ENCODE measurements around the gene TNS1. TPM values are rescaled to one million over a fixed set of nuclear protein-coding genes. Genes with fewer than 3 reads are reported as not detected.

Gene TNS1
- total RNA-seq, 1 experiment from 2014 or later, result 0.49 TPM

DNA sequence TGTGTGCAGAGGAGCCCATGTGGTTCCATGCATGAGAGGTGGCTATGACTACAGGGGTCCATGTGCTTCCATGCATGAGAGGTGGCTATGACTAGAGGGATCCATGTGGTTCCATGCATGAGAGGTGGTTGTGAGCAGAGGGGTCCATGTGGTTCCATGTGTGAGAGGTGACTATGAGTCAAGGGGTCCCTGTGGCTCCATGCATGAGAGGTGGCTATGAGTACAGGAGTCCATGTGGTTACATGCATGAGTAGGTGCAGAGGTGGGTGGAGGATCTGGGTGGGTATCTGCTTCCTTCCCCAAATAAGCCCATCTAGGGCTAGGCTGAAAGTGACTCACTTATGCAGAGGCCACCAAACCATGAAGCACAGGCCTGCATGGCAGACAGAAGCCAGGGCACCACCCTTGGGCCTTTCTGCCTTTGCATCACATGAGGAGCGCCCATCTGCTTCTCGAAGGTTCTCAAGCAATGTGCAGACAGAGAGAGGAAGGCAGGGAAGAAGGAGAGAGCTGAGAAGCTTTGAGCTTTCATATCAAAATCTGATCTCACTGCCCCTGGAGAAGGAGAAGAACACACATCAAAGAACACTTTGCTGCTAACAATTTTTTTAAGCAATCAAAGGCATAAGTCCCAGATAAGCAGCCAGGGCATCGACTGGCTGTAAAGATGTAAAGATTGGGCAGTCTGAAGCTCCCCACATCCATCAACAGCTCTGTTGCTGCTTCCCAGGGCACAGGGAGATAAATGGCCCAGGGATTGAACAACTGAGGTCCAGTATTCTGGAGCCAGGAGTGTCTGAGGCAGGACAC is 137.6 kb downstream of the TNS1 start:
- Histone ChIP-seq H3K27me3 (ENCODE audit: control insufficient read depth, insufficient read depth, low read length) (no peaks in the 10 kb centered on the region), H3K4me1 (ENCODE audit: control insufficient read depth, insufficient read depth, low read length) (no peaks in the 10 kb centered on the region), H3K27ac (ENCODE audit: low read length) (no peak overlapping the region), H3K9me3 (ENCODE audit: control insufficient read depth, insufficient read depth, low read depth, low read length) (no peaks in the 10 kb centered on the region), H3K36me3 (ENCODE audit: control insufficient read depth, insufficient read depth, low read length) (no peaks in the 10 kb centered on the region), H3K4me3 (ENCODE audit: low read depth in 2 of 2, low read length in 2 of 2) (no peak overlapping the region)
- TF ChIP-seq TCF7L2 (IDR thresholded peaks at IDR 0.05; ENCODE audit: low read depth, low read length) (no peak), REST (IDR thresholded peaks at IDR 0.05; ENCODE audit: insufficient read depth in 1 of 2, low read depth in 2 of 2, low read length in 1 of 2) (no peak), SIN3A (IDR thresholded peaks at IDR 0.05; ENCODE audit: borderline replicate concordance, insufficient read depth, low read depth, low read length) (no peak), POLR2AphosphoS5 (IDR thresholded peaks at IDR 0.05; ENCODE audit: low read depth, low read length) (no peak)
- TF ChIP-seq, protein P1, sequence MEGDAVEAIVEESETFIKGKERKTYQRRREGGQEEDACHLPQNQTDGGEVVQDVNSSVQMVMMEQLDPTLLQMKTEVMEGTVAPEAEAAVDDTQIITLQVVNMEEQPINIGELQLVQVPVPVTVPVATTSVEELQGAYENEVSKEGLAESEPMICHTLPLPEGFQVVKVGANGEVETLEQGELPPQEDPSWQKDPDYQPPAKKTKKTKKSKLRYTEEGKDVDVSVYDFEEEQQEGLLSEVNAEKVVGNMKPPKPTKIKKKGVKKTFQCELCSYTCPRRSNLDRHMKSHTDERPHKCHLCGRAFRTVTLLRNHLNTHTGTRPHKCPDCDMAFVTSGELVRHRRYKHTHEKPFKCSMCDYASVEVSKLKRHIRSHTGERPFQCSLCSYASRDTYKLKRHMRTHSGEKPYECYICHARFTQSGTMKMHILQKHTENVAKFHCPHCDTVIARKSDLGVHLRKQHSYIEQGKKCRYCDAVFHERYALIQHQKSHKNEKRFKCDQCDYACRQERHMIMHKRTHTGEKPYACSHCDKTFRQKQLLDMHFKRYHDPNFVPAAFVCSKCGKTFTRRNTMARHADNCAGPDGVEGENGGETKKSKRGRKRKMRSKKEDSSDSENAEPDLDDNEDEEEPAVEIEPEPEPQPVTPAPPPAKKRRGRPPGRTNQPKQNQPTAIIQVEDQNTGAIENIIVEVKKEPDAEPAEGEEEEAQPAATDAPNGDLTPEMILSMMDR (IDR thresholded peaks at IDR 0.05), result no peak
- DNase-seq (ENCODE audit: low read depth, low spot score), result no peak
- ChIA-PET CTCF (no interaction called here), POLR2A (no interaction called here)
- ATAC-seq, result no peak
- BruUV-seq (replicated peaks), result no TSS peak
- in situ Hi-C loops (cut with HindIII; ENCODE audit: low pct_unique_long_range_greater_than_20kb, low sequenced_read_pairs), result no loop called here
- intact Hi-C loops (cut with micrococcal nuclease; ENCODE audit: unreplicated experiment), result no loop called here

DNA sequence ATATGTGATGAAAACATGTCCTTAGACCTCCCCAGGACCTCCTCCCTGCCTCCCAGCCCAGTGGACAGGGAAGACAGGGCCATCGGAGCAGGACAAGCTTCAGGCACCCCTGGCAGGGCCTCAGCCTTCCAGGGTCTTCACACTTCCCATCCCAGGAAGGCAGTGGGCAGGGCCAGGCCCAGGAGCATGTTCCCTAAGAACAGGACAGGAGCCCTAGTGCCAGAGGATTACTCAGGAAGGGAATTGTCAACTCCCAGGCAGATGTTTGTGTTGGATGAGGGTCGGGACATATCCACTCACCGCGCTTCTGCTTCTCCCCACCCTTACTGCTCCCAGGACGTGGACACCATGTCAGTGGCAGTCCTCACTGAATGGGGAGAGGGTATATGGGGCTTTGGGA is 138.9 kb downstream of the TNS1 start:
- TF ChIP-seq REST (IDR thresholded peaks at IDR 0.05; ENCODE audit: insufficient read depth in 1 of 2, low read depth in 2 of 2, low read length in 1 of 2), result no peak
- TF ChIP-seq SIN3A (IDR thresholded peaks at IDR 0.05; ENCODE audit: borderline replicate concordance, insufficient read depth, low read depth, low read length), result no peak
- TF ChIP-seq, protein P1 (IDR thresholded peaks at IDR 0.05), result no peak
- TF ChIP-seq TCF7L2 (IDR thresholded peaks at IDR 0.05; ENCODE audit: low read depth, low read length), result no peak
- TF ChIP-seq POLR2AphosphoS5 (IDR thresholded peaks at IDR 0.05; ENCODE audit: low read depth, low read length), result no peak
- H3K9me3 ChIP-seq (ENCODE audit: control insufficient read depth, insufficient read depth, low read depth, low read length), result no peaks in the 10 kb centered on the region
- no peaks in the 10 kb centered on the region for H3K4me1 ChIP-seq (ENCODE audit: control insufficient read depth, insufficient read depth, low read length)
- H3K4me3 ChIP-seq (ENCODE audit: low read depth in 2 of 2, low read length in 2 of 2), result no peak overlapping the region
- POLR2A ChIA-PET, result no interaction called here
- no peaks in the 10 kb centered on the region for H3K36me3 ChIP-seq (ENCODE audit: control insufficient read depth, insufficient read depth, low read length)
- CTCF ChIA-PET, result no interaction called here
- DNase-seq (ENCODE audit: low read depth, low spot score) (no peak), ATAC-seq (no peak)
- no peaks in the 10 kb centered on the region for H3K27me3 ChIP-seq (ENCODE audit: control insufficient read depth, insufficient read depth, low read length)
- no peak overlapping the region for H3K27ac ChIP-seq (ENCODE audit: low read length)
- no TSS peak for BruUV-seq (replicated peaks)
- intact Hi-C loops (cut with micrococcal nuclease; ENCODE audit: unreplicated experiment), result no loop called here
- in situ Hi-C loops (cut with HindIII; ENCODE audit: low pct_unique_long_range_greater_than_20kb, low sequenced_read_pairs), result no loop called here

Data from Panc1 (cell line).